Esophagus squamous epithelium (tissue), 5 donors: ENCODE measurements around the gene LNP1. TPM values are rescaled to one million over a fixed set of nuclear protein-coding genes. Genes with fewer than 3 reads are reported as not detected.

ENCODE experiments used
- DNase-seq: peaks from one replicate; lab custom pipeline; 2025; lab: John Stamatoyannopoulos, UW
- H3K27ac ChIP-seq, 4 donors: fragments of 200-600 bp; sonication (generic); one replicate each; pipeline ENCODE4 v1.5.1; 2016 to 2019; ENCODE audit warnings: mild to moderate bottlenecking in 1 of 4
- H3K27me3 ChIP-seq, 4 donors: fragments of 200-600 bp; sonication (generic); 1 replicate in 3 of 4; 2 replicates in 1 of 4; pipeline versions ENCODE4 v1.5.1 to v1.6.0; 2017 to 2021; ENCODE audit warnings: antibody characterized with exemption in 1 of 4
- H3K36me3 ChIP-seq, 3 donors: fragments of 200-600 bp; sonication (generic); one replicate each; pipeline ENCODE4 v1.5.1; 2016 to 2019
- H3K4me1 ChIP-seq, 3 donors: fragments of 200-600 bp; sonication (generic); one replicate each; pipeline ENCODE4 v1.5.1; 2017 to 2019
- H3K4me3 ChIP-seq, 4 donors: fragments of 200-600 bp; sonication (generic); 1 replicate in 3 of 4; 2 replicates in 1 of 4; pipeline ENCODE4 v1.5.1; 2016 to 2019; ENCODE audit warnings: mild to moderate bottlenecking in 2 of 4, moderate library complexity in 1 of 4
- H3K9me3 ChIP-seq, 3 donors: fragments of 200-600 bp; sonication (generic); one replicate each; pipeline ENCODE4 v1.5.1; 2016 to 2019
- CTCF ChIP-seq, 6 experiments: fragments of 450-650 bp in 4 of 6; fragments of 200-600 bp in 2 of 6; sonication (generic) in 2 of 6; IDR thresholded peaks; one replicate each; pipeline ENCODE4 v1.5.1; 2016 to 2019; ENCODE audit warnings: antibody characterized with exemption in 6 of 6, mild to moderate bottlenecking in 4 of 6, moderate library complexity in 4 of 6
- POLR2A ChIP-seq, 4 donors: fragments of 450-650 bp; IDR thresholded peaks; one replicate each; pipeline ENCODE4 v1.6.1; 2017; ENCODE audit warnings: antibody characterized with exemption in 4 of 4, mild to moderate bottlenecking in 4 of 4, moderate library complexity in 3 of 4
- WGBS, 2 donors: methylation state at CpG; one replicate each; pipeline ENCODE4 v1.1.5; 2018; 5-methylcytosine and 5-hydroxymethylcytosine counted together
- intact Hi-C: fragments of 100-400 bp; cut with DNase I; formaldehyde crosslinking; loops from one replicate; pipeline ENCODE4 v1.15.0; 2022
- total RNA-seq, 4 donors: library from RNA; depleted of rRNA; stranded (reverse); fragments of >200 nt; gene quantifications; one replicate each; pipeline ENCODE4 v1.1.0, GENCODE V29; 2016
- donor health status: DM: yes; HTN: yes; CAD: no.

The LNP1 gene
- total RNA-seq, 4 donors from 2014 or later: 0.31 to 1.5 (median 0.97) TPM

GRCh38 chr3:100411091-100411982 lies 10.0 kb downstream of the LNP1 start:
- Histone ChIP-seq H3K36me3 (no peaks in the 10 kb centered on the region), H3K27me3 (no peaks in the 10 kb centered on the region), H3K4me3 (no peak overlapping the region), H3K9me3 (no peaks in the 10 kb centered on the region), H3K4me1 (no peaks in the 10 kb centered on the region), H3K27ac (no peak overlapping the region)
- intact Hi-C loops: no loop called here
- TF ChIP-seq POLR2A (IDR thresholded peaks at IDR 0.05) (no peak), CTCF (IDR thresholded peaks at IDR 0.05) (no peak)
- WGBS, 2 donors: 76 to 100% methylated on average over 2 of the region's 2 CpGs
- DNase-seq: no peak

GRCh38 chr3:100412912-100413590 lies 11.7 kb downstream of the LNP1 start:
- no peak for DNase-seq
- Histone ChIP-seq H3K27me3 (no peaks in the 10 kb centered on the region), H3K4me3 (no peak overlapping the region), H3K9me3 (no peaks in the 10 kb centered on the region), H3K27ac (no peak overlapping the region), H3K4me1 (no peaks in the 10 kb centered on the region), H3K36me3 (no peaks in the 10 kb centered on the region)
- TF ChIP-seq CTCF (IDR thresholded peaks at IDR 0.05): no peak
- TF ChIP-seq POLR2A (IDR thresholded peaks at IDR 0.05): no peak
- WGBS, 2 donors: 91 to 96% methylated on average over 4 of the region's 4 CpGs
- intact Hi-C loops: no loop called here

GRCh38 chr3:100413613-100414012 lies 12.3 kb downstream of the LNP1 start:
- intact Hi-C loops: no loop called here
- no peaks in the 10 kb centered on the region for H3K4me1 ChIP-seq
- DNase-seq: no peak
- 90 to 96% methylated on average over 2 of the region's 2 CpGs for WGBS, 2 donors
- no peak overlapping the region for H3K4me3 ChIP-seq
- no peaks in the 10 kb centered on the region for H3K9me3 ChIP-seq
- TF ChIP-seq POLR2A (IDR thresholded peaks at IDR 0.05): no peak
- no peak for TF ChIP-seq CTCF (IDR thresholded peaks at IDR 0.05)
- H3K27me3 ChIP-seq: no peaks in the 10 kb centered on the region
- H3K36me3 ChIP-seq: no peaks in the 10 kb centered on the region
- no peak overlapping the region for H3K27ac ChIP-seq

- no peaks in the 10 kb centered on the region for H3K27me3 ChIP-seq
- intact Hi-C loops: no loop called here
- DNase-seq: no peak
- TF ChIP-seq CTCF (IDR thresholded peaks at IDR 0.05): no peak
- H3K36me3 ChIP-seq: no peaks in the 10 kb centered on the region
- H3K9me3 ChIP-seq: no peaks in the 10 kb centered on the region
- no peaks in the 10 kb centered on the region for H3K4me1 ChIP-seq
- no peak overlapping the region for H3K27ac ChIP-seq
- H3K4me3 ChIP-seq: no peak overlapping the region
Measured at GRCh38 chr3:100416176-100416575, 14.8 kb downstream of the LNP1 start.

- intact Hi-C loops: no loop called here
- no peaks in the 10 kb centered on the region for H3K9me3 ChIP-seq
- 64 to 73% methylated on average over 1 of the region's 1 CpG for WGBS, 2 donors
- H3K27ac ChIP-seq: no peak overlapping the region
- no peaks in the 10 kb centered on the region for H3K4me1 ChIP-seq
- H3K27me3 ChIP-seq: no peaks in the 10 kb centered on the region
- DNase-seq: no peak
- no peak overlapping the region for H3K4me3 ChIP-seq
- TF ChIP-seq POLR2A (IDR thresholded peaks at IDR 0.05): no peak
- no peak for TF ChIP-seq CTCF (IDR thresholded peaks at IDR 0.05)
- no peaks in the 10 kb centered on the region for H3K36me3 ChIP-seq
Measured at GRCh38 chr3:100416863-100417262, 15.5 kb downstream of the LNP1 start.
